Hair follicle dermal papilla cell (primary cell): Measurements from ENCODE around the gene B3GALT6. TPM values are rescaled to one million over a fixed set of nuclear protein-coding genes. Genes with fewer than 3 reads are reported as not detected.

Source experiments
- total RNA-seq: library from RNA; depleted of rRNA; stranded (reverse); fragments of >200 nt; gene quantifications from 2 replicates; pipeline ENCODE4 v1.2.3, GENCODE V29; 2012

The B3GALT6 gene
- total RNA-seq, result 34.0 and 34.9 TPM in 2 replicates

DNA sequence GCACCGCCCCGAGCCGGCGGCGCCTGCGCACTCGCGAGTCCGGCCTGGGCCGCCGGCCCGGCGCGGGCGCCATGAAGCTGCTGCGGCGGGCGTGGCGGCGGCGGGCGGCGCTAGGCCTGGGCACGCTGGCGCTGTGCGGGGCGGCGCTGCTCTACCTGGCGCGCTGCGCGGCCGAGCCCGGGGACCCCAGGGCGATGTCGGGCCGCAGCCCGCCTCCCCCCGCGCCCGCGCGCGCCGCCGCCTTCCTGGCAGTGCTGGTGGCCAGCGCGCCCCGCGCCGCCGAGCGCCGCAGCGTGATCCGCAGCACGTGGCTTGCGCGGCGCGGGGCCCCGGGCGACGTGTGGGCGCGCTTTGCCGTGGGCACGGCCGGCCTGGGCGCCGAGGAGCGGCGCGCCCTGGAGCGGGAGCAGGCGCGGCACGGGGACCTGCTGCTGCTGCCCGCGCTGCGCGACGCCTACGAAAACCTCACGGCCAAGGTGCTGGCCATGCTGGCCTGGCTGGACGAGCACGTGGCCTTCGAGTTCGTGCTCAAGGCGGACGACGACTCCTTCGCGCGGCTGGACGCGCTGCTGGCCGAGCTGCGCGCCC, at the start of gene B3GALT6:
Gene B3GALT6, plus strand, starts transcription at position 30 of the 588 bp plus-strand sequence. Its CDS starts 42 bp downstream, at position 72.

GRCh38 chr1:1206376-1206965, 25.6 kb upstream of the B3GALT6 start, which contains the start of gene TNFRSF18:
Gene TNFRSF18 (minus strand): TSS chr1:1206592. CDS start chr1:1206571, 21 bp downstream.

GRCh38 chr1:1213345-1214265, 18.4 kb upstream of the B3GALT6 start, which contains the start of gene TNFRSF4:
Gene TNFRSF4 (minus strand): TSS chr1:1214153. CDS start chr1:1214127, 26 bp downstream.

GRCh38 chr1:1231400-1232207, 433 bp upstream of the B3GALT6 start, which contains the start of gene SDF4:
Gene SDF4 (minus strand): TSS chr1:1232001. CDS start chr1:1228772, 3,229 bp downstream.

GRCh38 chr1:1246577-1247340, 14.7 kb downstream of the B3GALT6 start, which contains the start of gene C1QTNF12:
Gene C1QTNF12 (minus strand): TSS chr1:1246722. CDS start chr1:1246690, 32 bp downstream.

GRCh38 chr1:1273512-1274298, 41.7 kb downstream of the B3GALT6 start, which contains the start of gene UBE2J2:
Gene UBE2J2 (minus strand): TSS chr1:1273854. CDS start chr1:1267992, 5,862 bp downstream.

Other genes starting within 250 kb of the B3GALT6 start
- gene HES4, start 232.1 kb upstream of the B3GALT6 start, total RNA-seq, result 0.49 and 1.3 TPM in 2 replicates
- gene ISG15, start 218.7 kb upstream of the B3GALT6 start, total RNA-seq, result 97.5 and 108 TPM in 2 replicates
- 35.6 and 51.6 TPM in 2 replicates for gene AGRN, start 212.1 kb upstream of the B3GALT6 start, total RNA-seq
- gene RNF223, start 157.9 kb upstream of the B3GALT6 start, total RNA-seq, result not detected in 2 replicates
- 9.2 and 12.3 TPM in 2 replicates for gene C1orf159, start 116.1 kb upstream of the B3GALT6 start, total RNA-seq
- gene TTLL10, start 58.4 kb upstream of the B3GALT6 start, total RNA-seq, result not detected in 2 replicates
- 0.16 TPM in 1 of 2 replicates, not detected in the other for gene TNFRSF18, start 25.6 kb upstream of the B3GALT6 start, total RNA-seq
- 0.24 TPM in 1 of 2 replicates, not detected in the other for gene TNFRSF4, start 18.1 kb upstream of the B3GALT6 start, total RNA-seq
- gene SDF4, start 236 bp upstream of the B3GALT6 start, total RNA-seq, result 112 and 134 TPM in 2 replicates
- 0.36 and 1.1 TPM in 2 replicates for gene C1QTNF12, start 14.5 kb downstream of the B3GALT6 start, total RNA-seq
- 41.2 and 44.0 TPM in 2 replicates for gene UBE2J2, start 41.6 kb downstream of the B3GALT6 start, total RNA-seq
- gene SCNN1D, start 48.2 kb downstream of the B3GALT6 start, total RNA-seq, result 0.97 and 1.3 TPM in 2 replicates
- 49.7 and 57.1 TPM in 2 replicates for gene ACAP3, start 75.7 kb downstream of the B3GALT6 start, total RNA-seq
- gene PUSL1, start 76.4 kb downstream of the B3GALT6 start, total RNA-seq, result 21.9 and 27.4 TPM in 2 replicates
- gene INTS11, start 92.4 kb downstream of the B3GALT6 start, total RNA-seq, result 56.1 and 62.1 TPM in 2 replicates
- 19.1 and 24.0 TPM in 2 replicates for gene CPTP, start 92.6 kb downstream of the B3GALT6 start, total RNA-seq
- gene TAS1R3, start 99.0 kb downstream of the B3GALT6 start, total RNA-seq, result 0.32 and 0.36 TPM in 2 replicates
- gene DVL1, start 117.2 kb downstream of the B3GALT6 start, total RNA-seq, result 64.8 and 74.8 TPM in 2 replicates
- 621 and 684 TPM in 2 replicates for gene MXRA8, start 126.3 kb downstream of the B3GALT6 start, total RNA-seq
- 37.2 and 56.3 TPM in 2 replicates for gene AURKAIP1, start 143.0 kb downstream of the B3GALT6 start, total RNA-seq
- 126 and 152 TPM in 2 replicates for gene CCNL2, start 167.1 kb downstream of the B3GALT6 start, total RNA-seq
- 47.4 and 54.9 TPM in 2 replicates for gene MRPL20, start 175.1 kb downstream of the B3GALT6 start, total RNA-seq
- 0.81 and 0.85 TPM in 2 replicates for gene ANKRD65, start 189.0 kb downstream of the B3GALT6 start, total RNA-seq
- 2.4 and 3.4 TPM in 2 replicates for gene VWA1, start 203.5 kb downstream of the B3GALT6 start, total RNA-seq
- gene ATAD3C, start 217.5 kb downstream of the B3GALT6 start, total RNA-seq, result under 0.01 TPM in 2 replicates
- 12.8 and 18.0 TPM in 2 replicates for gene ATAD3B, start 239.5 kb downstream of the B3GALT6 start, total RNA-seq